ENCODE data around the gene AFMID. TPM values are rescaled to one million over a fixed set of nuclear protein-coding genes. Genes with fewer than 3 reads are reported as not detected.
A peak's percentile ranks its signal among the peaks of the same experiment; 100 is the strongest.

AFMID gene
- total and polyA plus RNA-seq, 9 of the 15 experiments (the other 6 are each of a cell fraction or from before 2014, with no cell fraction given), result 62.1 to 188 (median 74.4) TPM

- peak; percentile 73 for TF ChIP-seq TAF9B (IDR thresholded peaks at IDR 0.05; ENCODE audit: partially characterized antibody)
- TF ChIP-seq ATF4 (CRISPR knock-in tag; IDR thresholded peaks at IDR 0.05), result no peak
- peak in 1 of 2 experiments; percentile 54; a peak in 1 of 4 replicates for TF ChIP-seq ZNF639 (CRISPR knock-in tag; conservative IDR thresholded peaks at IDR 0.05 in 1 of 2, IDR thresholded peaks at IDR 0.05 in 1 of 2)
- TF ChIP-seq ZBTB26 (CRISPR knock-in tag; IDR thresholded peaks at IDR 0.05), result no peak
- TF ChIP-seq CHD1 (IDR thresholded peaks at IDR 0.05; ENCODE audit: low read length), result peak; percentile 65
- TF ChIP-seq PRPF4 (IDR thresholded peaks at IDR 0.05; ENCODE audit: insufficient read depth, low read depth, low read length, poor library complexity, severe bottlenecking), result no peak
- TF ChIP-seq YY1 (IDR thresholded peaks at IDR 0.05; ENCODE audit: borderline replicate concordance in 1 of 3, control insufficient read depth in 1 of 3, extremely low read depth in 1 of 3, insufficient read depth in 3 of 3, insufficient read length in 1 of 3, insufficient replicate concordance in 2 of 3, low read depth in 1 of 3, low read length in 2 of 3), result peak; percentile 59 to 92 (median 89)
- no peak for TF ChIP-seq STAT5B (CRISPR knock-in tag; IDR thresholded peaks at IDR 0.05)
- peak; percentile 41; the same call in 1 of the 2 replicates for TF ChIP-seq FOXP4 (CRISPR knock-in tag; IDR thresholded peaks at IDR 0.05; ENCODE audit: borderline replicate concordance)
- TF ChIP-seq THRA (IDR thresholded peaks at IDR 0.05), result no peak
- no peak for TF ChIP-seq SAFB2 (IDR thresholded peaks at IDR 0.05; ENCODE audit: borderline replicate concordance, low read depth, low read length, severe bottlenecking)
- peak; percentile 82 for TF ChIP-seq TAF1 (IDR thresholded peaks at IDR 0.05; ENCODE audit: control insufficient read depth, extremely low read depth, insufficient read depth, low read length, severe bottlenecking)
- no peak for TF ChIP-seq POLR3G (IDR thresholded peaks at IDR 0.05; ENCODE audit: extremely low read depth, insufficient read length, insufficient replicate concordance)
- no peak for TF ChIP-seq ZNF449 (CRISPR knock-in tag; IDR thresholded peaks at IDR 0.05)
- no peak for TF ChIP-seq RBM34 (IDR thresholded peaks at IDR 0.05; ENCODE audit: borderline replicate concordance, insufficient read depth, low read length)
Observed at GRCh38 chr17:78214016-78214705, 27.0 kb downstream of the AFMID start, which contains the start of gene BIRC5 (continued).
